GM19023 (cell line): ENCODE data around the gene NGEF.
"Not testable (repeated sequence)": the region's sequence is repeated elsewhere in the genome, so short reads cannot be mapped to it uniquely, and the experiment has no call there.

Source experiments
- ATAC-seq: cut with Tn5 transposase; IDR thresholded peaks from one replicate; pipeline ENCODE4 v1.9.1; 2021; ENCODE audit warnings: mild to moderate bottlenecking, moderate library complexity; ENCODE audit not compliant: unreplicated experiment

Gene NGEF

DNA sequence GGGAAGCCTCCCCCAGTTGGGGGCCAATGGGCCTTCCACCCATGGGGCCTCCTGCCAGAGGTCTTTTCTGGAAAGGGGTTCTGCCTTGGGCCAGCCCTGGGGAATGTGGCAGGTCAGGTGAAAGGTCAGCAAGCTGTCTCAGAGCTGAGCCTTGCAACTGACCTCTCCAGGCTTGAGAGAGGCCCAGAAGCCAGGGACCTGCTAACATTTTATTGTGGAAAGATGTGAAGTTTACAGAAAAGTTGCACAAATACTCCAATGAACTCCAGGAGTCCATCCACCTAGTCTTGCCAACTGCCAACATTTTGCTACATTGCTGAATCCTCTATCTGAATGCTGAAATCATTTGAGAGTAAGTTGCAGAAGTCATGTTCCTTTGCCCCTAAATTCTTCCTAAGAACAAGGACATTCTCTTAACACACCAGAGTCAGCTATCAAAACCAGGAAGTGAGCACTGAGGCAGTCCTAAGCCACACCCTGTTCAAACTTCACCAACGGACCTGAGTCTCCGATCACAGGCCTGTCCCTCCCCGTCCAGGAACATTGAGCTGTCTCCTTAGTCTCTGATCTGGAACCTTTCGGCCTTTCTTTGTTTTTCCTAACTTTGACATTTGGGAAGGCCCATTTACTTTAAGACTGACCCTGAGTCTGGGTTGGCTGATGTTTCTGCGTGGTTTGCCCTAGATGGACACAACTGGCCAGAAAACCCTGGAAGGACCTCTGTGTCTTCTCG is 139.0 kb downstream of the NGEF start:
- ATAC-seq, result no peak

DNA sequence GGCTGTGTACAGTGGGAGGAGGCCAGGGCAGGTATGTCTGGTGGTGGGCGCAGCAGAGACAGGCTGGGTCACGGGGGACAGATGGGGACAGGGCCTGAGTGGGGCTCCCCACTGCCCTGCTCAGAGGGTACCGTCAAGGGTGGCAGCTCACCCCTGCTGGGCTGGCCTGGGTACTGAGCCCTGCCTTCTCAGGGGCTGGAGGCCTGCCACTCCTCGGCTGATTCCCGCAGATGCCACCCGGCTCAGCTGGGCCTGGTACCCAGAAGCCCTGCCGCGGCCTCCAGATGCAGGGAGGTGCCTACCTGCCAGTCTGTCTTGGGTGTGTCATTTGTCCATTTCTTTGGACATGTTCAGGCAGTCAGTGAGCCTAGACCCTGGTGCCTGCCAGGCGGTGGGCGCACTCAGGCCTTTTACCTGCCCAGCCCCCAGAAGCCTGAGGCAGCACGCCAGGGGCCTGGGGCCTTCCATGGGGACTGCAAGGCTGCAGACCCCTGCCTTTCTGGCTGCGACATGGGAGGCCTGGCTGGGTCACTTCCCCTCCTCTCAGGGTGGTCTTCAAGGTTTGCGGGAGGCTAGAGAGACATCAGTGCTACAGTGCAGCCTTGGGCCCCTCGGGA is 139.7 kb downstream of the NGEF start:
- ATAC-seq, result no peak

- no peak for ATAC-seq
Observed at GRCh38 chr2:232872826-232873225, 140.2 kb downstream of the NGEF start.

GRCh38 chr2:232871835-232872736 is 141.0 kb downstream of the NGEF start:
- ATAC-seq, result no peak

DNA sequence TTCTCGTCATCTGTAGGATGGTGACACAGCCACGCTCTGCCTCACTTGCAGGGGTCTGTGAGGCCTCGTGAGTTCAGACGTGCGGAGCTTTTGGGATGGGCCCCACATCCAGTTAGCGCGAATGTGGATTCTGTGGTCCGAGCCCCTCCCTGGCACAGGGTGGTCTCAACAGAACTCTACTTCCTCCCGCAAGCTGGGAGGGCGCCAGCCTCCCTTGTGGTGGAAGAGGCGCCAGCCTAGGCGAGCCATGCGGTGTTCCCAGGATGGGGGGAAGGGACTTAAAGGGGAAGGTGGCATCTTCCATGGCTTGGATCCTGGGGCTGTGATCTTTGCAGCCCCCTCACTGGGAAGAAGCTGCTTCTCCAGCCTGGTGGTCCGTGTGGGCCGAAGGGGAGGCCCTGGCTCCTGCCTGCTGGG is 141.6 kb downstream of the NGEF start:
- ATAC-seq, result no peak

DNA sequence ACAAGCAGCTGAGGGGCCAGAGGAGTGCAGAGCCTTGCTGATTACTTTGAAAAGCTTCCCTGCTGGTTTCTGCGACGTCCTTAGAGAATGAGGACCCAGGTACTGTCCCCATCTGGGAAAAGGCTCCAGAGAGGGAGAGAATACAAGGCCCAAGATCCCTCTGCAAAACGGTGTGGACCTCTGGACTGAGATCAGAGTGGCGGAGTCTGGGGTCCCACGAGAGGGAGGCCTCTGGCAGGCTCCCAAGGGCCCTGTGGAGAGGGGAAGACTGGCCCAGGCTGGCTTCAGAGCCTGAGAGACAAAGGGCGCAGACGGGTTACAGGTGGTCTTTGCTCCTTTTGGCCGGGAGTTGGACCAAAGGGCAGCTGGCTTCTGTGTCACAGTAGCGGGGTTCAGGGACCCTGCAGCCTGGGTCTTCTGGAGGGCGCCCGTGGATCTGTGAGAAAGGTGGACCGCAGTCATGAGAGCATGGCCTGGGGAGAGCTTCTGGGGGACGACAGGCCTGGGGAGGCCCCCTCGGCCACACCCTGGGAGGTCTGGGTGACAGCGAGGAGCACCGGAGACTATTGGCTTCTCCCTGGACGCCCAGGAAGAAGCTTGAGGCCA is 142.2 kb downstream of the NGEF start:
- ATAC-seq, result no peak

DNA sequence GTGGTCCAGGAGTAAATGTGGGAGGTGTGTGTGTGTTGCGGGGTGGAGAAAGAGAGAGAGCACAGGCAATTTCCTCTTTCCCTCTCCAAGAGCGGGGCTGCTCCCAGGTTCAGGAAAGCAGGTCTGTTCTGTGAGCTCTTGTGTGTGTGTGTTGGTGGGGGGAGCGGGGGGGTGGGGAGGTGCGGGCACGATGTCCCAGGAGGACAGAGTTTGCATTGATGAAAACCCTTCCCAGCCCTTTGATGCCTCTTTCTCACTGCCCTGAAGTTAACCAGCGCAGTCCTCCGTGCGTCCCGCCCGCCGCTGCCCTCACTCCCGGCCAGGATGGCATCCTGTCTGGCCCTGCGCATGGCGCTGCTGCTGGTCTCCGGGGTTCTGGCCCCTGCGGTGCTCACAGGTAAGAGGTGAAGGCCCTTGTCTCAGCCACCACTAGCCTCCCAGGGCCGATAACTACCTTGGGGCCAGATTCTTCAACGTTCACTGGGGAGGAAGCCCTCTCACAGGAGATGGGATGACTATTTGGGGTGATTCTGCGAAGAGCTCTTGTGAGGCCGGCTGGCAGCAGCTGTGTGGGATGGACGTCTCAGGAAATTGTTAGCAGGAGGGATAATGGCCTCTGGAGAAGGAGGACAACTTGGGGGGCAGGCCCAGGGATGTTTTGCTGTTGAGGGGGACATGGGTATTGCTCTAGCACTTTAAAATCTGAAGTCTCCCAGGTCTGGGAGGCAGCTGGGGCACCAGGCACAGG is 142.9 kb downstream of the NGEF start, which contains the start of gene SNORC:
Gene SNORC, plus strand, starts transcription at position 247 of the 748 bp plus-strand sequence. Its CDS starts 78 bp downstream, at position 325.
- ATAC-seq, result no peak

- no peak for ATAC-seq
Observed at GRCh38 chr2:232869138-232870017, 143.7 kb downstream of the NGEF start.

DNA sequence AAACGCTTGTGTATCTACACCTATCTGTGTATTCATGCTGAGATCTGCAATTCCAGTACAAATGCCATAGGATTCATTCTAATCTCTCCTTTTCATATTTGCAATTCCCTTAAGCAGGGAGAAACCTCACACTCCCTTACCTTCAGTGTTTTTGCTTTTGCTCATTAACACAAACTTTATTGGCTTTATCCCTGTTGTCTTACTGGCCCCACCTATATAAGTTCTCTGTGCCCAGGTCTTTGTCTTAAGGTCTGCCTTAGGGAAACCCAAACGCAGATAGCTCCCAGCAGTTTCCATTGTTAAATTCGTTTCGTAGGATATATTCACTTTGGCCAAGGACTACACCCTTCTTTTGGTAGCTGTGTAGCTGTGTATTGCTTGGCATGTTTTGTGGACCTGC is 147.0 kb downstream of the NGEF start:
- no peak for ATAC-seq

- ATAC-seq, result no peak
Observed at GRCh38 chr2:232865165-232865564, 147.9 kb downstream of the NGEF start.

GRCh38 chr2:232863996-232864395 is 149.1 kb downstream of the NGEF start:
- ATAC-seq, result no peak

DNA sequence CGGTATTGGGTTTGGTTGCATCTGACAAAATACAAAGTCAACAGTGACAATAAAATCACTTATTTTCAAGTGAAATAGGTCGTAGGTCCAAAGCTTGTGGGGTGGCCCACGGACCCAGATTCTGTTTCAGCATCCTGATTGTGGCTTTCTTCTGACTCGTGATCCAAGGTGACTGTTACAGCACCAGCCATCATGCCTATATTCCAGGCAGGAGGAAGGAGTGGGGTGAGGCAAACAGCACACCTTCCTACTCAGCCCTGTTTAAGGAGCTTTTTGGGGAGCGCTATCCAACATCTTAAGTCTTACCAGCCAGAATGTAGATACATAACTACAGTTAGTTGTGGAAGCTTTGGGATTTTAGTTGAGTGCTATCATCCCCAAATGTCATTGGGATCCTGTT is 151.7 kb downstream of the NGEF start:
- no peak for ATAC-seq

DNA sequence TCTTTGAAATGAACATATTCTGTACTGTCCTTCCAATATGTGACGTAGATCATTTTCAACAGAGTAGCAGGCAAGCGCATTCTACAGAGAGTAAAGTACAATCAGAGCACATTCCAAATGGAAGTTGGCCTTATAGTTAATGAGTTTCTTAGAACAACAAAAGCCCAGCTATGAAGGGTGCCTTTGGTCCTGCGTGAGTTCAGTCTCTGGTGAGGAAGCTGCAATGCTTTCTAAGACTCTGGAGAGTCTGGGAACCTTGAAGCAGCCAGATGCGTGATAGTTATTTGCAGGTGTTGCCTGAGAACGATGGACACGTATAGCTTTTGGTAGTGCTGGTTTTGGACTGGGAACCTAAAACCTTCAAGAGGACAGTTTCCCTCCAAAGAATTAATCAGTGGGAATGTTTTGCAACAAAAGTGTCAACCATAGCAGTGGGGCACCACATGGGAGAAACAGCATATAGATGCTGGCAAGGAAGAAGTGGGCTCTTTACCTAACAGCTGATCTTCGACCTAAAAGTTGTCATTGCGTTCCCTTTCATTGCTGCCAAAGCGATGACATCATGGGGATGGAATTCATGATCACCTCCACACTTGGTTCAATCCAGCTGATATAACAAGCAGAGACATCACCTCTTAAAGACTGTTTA is 152.3 kb downstream of the NGEF start:
- ATAC-seq, result no peak

- no peak for ATAC-seq
Observed at GRCh38 chr2:232859385-232859916, 153.6 kb downstream of the NGEF start.

DNA sequence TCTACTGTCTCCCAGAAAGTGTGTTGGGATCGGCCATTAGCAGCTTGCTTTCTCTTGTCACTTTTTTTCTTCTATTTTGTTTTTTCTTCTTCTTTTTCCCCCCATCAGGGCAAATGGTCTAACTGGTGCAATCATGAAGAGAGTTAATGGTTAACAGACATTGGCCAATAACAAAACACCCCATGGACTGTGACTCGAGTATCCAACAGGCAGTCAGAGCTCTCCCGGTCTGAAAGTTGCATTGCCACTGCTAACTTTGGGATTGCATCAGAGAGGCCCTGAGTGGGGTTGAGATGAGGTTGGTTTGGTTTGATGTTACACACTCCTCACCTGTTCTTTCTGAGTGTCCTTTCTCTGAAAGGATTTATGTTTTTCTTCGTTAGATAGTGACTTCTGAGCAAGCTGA is 155.9 kb downstream of the NGEF start:
- no peak for ATAC-seq

DNA sequence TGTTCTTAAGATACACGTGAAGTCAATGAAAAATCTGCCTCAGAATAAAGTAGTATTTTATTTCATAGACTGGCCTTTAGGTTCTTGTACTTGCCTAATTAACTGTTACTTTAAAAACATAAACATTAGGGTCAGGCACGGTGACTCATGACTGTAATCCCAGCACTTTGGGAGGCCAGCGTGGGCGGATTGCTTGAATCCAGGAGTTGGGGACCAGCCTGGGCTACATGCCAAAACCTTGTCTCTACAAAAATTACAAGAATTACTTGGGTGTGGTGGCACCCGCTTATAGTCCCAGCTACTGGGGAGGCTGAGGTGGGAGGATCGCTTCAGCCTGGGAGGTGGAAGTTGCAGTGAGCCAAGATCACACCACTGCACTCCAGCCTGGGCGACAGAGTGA is 159.0 kb downstream of the NGEF start:
- no peak for ATAC-seq

- no peak for ATAC-seq
Observed at GRCh38 chr2:232852676-232853075, 160.4 kb downstream of the NGEF start.

GRCh38 chr2:232852081-232852480 is 161.0 kb downstream of the NGEF start:
- not testable (repeated sequence) for ATAC-seq

- no peak for ATAC-seq
Observed at GRCh38 chr2:232850039-232850438, 163.0 kb downstream of the NGEF start.
